NCI-H1417 treated with DMSO at 0.1 percent for 48 hours (cell line): ENCODE measurements around the gene SEMG2.

Experiments
- DNase-seq: peaks from one replicate; lab custom pipeline; 2025; lab: John Stamatoyannopoulos, UW

SEMG2 gene

DNA sequence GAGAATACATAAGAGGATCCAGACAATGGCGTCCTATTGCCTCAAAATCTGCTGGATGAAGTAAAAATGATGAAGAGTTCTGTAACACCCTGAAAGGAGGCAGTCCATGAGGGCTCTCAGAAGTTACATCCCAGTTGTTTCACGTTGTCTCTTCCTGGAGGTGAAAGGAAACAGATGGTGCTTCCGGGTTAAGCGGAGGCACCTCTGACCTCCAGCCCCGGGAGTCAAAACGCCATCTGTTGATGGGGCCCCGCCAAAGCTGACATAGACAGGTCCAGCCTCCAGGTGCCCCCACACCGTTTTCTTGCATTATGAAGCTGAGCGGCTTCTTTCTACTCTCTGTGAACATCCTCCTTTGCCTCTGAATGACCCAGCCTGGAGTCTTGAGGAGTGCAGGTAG is 9.5 kb downstream of the SEMG2 start:
- no peak for DNase-seq

DNA sequence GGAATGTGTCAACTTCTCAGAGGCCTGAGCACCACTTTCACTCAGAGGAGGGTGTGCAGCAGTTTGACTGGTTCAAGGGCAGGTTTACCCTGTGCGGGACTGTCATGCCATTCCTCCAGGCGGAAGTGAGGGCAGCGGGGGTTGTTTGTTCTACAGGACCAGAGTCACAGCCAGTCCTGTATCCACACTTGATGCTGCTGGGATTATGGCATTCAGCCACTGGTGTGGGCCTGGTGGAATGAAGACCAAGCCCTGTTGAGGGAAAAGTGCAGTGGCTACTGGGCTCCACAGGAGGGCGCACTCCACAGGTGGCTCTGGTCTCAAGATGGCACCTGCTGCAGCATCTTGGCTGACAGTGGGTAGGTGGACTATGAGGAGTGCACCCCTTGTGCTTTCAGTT is 14.8 kb downstream of the SEMG2 start:
- no peak for DNase-seq

DNA sequence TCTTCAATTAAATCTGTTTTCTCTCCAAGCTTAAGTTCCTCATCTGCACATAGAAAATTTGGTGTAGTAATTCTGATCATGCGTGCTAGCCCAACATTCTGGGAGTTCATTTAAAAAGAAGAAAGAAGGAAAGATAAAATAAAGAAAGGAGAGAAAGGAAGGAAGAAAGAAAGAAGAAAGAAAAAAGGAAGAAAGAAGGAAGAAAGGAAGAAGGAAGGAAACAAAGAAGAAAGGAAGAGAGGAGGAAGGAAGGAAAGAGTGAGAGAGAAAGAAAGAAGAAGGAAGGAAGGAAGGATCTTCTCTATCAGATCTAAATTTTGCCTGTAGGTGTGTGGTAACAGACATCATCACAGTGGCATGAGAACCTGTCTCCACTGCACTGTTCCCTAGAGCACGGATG is 17.0 kb downstream of the SEMG2 start:
- DNase-seq: no peak

DNA sequence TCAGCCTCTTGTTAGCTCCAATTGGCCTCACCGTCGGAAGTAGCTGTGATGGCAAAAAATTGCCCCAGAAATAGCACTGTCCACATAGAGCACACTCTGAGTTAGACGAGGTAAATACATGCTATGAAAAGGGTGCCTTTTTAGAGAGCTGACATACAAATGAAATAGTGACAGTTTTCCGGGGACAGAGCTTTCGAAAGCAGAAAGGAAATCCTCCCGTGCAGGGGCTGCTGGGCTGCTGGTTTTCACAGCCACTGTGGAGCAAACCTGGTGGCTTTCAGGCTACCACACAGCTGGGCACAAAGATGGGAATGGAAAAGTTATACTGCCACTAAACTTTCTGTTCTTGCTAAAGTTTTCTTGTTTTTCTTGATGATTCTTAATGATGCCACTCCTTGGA is 24.9 kb downstream of the SEMG2 start:
- DNase-seq: no peak

DNA sequence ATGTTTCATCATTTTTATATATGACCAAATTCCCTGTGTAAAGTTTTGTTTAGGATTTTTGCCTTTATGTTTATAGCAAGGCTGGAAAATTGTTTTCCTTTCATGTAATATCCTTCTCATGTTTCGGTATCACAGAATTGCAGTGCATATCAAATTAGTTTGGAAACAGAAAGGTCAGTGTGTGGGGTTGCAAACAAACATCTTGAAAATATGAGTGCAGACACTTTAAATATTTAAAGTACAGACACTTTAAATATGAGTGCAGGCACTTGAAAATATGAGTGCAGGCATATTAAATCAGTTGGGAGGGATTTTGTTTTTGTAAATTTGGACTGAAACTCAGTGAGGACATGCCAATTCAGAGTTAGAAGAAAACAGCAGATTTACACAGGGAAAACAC is 26.7 kb downstream of the SEMG2 start:
- no peak for DNase-seq

DNA sequence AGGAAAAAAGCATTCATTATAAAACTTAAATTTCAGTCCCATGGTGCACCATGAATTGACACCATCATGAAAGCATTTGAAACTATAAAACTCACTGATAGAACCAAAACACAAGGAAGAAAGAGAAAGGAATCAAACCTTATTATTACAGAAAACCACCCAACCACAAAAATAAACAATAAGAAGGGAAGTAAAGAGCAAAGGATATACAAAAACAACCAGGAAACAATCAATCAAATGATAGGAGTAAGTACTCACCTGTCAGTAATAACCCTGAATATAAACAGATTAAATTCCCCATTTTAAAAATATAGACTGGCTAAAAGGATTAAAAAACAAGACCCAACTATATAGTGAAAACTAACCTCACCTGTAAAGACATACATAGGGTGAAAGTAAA is 27.4 kb downstream of the SEMG2 start:
- DNase-seq: no peak

DNA sequence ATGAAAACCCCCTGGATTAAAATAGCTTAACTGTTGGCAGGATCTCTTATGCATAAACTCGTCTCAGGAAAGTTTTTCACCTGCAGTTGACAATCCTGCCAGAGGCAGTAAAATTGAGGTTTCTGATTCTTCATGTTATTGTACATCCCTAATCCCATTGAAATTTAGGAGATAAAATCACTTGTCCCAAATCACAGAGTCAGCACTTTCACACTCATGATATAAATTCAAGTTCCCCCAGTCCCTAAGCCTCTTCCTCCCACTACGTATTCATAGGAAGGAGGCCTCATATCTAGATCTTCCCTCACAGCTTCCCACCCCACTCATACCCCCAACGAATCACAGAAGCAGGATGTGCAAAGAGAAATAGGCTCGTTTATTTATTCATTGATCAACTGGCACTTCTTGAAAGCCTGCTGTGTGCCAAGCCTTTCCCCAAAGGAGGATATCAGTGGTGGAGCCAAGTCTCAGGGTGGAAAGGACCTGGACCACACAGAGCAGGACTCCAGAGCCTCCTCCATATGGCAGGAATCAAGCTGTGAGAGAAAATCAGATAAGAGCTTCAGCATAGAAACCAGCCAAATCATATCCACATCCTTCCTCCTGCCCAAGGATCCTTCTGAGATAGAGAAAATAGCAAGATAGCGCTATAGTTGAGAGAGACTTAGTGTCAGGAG is 30.8 kb downstream of the SEMG2 start:
- no peak for DNase-seq

DNA sequence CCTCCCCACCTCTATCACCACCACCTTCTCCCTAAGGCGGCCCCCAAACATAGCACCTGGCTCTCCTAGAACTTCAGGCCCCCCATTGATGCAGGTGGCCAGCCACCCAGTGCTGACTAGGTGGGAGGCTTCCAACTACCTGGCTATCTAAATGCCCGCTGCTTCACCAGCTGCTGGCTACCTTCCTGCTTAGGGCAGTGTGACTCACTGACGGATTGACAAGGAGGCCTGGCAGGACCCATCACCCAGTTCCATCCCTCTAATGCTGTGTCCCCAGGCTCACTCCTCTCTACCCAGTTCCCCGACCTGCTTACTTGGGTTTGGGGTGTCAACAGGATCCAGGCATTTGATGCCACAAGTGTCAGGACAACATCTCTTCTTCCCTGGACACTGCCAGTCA is 32.1 kb downstream of the SEMG2 start:
- DNase-seq: no peak

DNA sequence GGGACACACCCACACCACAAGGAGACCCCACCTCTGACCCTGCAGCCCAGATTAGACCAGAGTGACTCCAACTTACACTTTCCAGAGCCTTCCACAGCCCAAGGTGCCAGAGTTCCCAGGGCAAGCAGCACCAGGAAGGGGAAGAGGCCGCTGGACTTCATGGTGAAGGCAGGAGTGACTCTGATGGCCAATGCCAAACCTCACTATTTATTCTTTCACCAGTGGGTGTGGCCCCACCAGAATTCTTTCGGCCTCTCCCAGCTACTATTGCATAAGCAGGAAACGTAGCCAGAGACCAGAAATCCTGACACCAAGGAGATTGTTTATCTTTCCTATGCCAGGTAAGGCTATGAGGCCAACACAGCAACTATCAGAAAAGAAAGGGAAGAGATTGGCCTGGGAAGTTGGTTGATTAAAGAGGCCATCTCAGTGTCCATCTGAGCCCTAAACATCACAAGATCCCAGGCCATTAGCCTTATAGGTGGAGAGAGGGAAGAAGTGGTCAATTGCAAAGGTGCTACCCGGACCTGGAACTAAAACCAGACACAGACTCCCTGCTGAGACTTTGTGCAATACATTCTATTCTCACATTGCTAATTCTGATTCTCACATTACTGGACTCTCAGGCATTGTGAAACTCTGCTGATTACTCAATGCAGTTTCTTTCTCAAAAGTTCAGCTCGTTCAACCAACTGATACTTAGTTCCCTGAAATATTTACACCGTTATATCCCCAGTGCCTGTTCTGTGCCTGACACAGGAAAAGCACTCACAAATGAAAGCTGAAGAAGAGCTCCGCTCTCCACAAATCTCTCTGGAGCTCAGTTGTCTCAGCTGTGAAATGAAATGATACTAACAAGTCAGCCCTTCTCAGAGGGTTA is 33.5 kb downstream of the SEMG2 start, which contains the start of gene SLPI:
SLPI (minus strand) TSS at position 182 of the 880 bp plus-strand sequence; CDS start at position 161, 21 bp downstream.
- DNase-seq: no peak

DNA sequence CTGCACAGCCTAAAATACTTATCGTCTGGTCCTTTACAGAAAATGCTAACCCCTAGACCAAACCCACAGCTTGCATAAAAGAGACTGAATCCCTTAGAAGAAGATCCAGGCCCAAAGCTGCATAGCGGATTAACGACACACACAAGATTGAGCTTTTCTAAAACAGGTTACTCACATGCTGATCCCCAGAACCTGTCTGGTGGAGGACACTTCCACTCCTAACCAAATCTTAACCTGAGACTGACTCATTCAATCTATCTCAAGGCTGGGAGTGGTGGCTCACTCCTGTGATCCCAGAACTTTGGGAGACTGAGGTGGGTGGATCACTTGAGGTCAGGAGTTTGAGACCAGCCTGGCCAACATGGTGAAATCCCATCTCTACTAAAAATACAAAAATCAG is 36.0 kb downstream of the SEMG2 start:
- DNase-seq: no peak

DNA sequence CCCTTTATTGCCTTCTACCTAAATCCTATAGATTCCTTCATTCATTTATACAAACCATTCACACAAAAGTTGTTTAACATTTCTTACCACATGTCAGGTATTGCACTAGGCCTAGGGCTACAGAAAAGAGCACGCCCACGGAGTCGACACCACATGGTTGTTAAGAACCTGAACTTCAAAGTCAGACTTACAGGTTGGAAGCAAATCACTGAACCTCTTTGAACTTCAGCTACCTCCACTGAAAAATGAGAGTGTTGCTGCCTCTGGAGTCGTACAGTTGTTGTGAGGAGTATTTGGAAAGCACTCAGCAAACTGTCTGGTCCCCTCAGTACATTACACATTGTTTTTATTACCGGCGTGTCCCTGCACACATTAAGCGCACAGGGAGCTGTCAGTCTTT is 36.5 kb downstream of the SEMG2 start:
- DNase-seq: no peak

DNA sequence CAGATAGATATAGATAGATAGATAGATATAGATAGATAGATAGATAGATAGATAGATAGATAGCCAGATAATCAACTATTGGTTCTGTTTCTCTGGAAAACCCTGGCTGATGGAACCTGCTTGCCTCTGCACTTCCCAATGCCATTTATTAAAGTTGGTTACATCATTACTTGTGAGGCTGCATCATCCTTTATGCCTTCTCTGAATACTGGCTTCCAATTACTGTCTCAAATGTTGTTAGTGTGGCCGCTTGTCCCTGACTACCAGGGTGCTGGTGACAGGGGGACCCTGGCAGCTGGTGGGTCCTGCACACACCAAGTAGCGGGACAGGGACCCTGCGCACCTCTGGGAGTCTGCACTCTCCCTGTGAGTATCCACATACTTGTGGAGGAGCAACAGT is 37.1 kb downstream of the SEMG2 start:
- DNase-seq: no peak

DNA sequence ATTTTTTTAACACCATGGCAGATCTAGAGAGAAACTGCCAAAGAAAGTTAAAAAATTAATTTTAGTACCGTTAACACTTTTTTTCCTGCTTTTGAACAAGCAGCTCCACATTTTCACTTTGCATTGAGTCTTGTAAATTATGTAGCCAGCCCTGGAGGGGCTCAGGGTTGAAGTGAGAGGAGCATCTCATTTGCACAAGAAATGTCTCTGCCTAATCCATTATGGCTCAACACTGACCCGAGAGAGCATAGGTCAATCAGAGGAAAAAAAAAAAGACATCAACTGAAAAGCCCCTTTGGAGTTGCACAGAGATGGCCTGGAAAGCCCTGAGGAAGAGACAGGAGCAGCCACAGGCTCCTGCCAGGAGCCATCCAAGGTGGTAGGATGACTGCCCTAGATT is 37.5 kb downstream of the SEMG2 start:
- DNase-seq: no peak

DNA sequence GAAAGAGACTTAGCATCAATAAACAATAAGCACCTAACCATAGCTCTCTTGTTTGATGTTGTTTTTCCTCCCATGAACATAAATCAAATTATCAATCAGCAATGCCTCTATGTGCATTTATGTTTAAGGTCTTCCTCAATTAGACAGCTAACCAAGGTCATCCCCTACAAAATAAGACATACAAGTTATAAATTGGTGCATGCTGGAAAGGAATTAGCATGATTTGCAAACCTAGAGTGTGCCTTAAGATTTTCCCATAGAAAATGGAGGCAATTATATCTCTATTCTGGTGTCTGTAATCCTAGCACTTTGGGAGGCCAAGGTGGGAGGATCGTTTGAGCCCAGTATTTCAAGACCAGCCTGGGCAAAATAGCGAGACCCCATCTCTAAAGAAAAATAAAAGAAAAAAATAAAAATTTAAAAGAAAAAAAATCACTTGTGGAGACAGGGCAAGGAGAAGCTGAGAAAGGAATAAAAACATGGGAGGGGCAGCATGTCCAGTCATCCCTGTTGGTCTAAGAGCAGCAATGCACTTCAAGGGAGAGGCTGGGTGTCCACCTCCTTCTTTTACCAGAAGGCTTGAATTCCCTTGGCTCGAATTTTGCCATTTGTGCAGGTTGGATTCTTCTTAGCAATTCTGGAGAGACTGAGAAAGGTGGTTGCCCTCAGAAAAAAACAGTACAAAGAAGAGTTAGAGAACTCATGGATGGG is 42.5 kb downstream of the SEMG2 start:
- DNase-seq: no peak

DNA sequence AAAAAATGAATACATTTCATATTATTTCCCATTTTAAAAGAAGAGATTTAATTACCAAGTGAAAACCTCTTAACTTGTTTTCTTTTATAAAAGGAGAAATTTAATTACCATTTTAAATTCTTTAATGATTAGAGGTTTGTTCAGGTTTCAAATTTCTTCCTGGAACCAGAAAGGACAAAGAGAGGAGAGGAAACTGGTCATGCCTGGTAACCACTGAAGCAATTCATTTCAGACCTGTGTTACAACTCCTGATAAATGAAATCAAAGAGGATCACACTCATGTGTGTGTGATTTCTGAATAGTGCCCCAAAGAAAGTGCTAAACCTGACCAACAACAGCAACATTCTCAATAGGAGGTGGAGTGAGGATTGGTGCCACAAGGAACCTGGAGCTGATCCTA is 45.8 kb downstream of the SEMG2 start:
- no peak for DNase-seq

DNA sequence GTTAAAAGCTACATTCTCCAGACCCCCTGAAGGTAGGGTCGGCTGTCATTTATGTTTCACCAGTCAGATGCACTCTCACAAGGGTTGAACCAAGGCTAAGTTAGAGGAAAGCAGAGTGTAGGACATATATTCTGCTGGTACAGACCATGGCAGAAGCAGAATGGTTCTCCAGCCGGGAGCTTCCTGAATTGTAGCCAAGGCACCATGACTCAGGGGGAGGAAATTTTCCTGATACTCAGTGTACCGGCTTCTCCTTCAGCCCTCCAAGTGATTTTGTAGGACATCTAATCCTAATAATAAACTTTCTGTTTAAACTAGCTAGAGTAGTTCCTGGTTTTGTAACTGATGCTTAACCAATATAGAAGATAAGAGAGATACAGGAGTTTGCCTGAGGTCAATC is 47.4 kb downstream of the SEMG2 start:
- no peak for DNase-seq

DNA sequence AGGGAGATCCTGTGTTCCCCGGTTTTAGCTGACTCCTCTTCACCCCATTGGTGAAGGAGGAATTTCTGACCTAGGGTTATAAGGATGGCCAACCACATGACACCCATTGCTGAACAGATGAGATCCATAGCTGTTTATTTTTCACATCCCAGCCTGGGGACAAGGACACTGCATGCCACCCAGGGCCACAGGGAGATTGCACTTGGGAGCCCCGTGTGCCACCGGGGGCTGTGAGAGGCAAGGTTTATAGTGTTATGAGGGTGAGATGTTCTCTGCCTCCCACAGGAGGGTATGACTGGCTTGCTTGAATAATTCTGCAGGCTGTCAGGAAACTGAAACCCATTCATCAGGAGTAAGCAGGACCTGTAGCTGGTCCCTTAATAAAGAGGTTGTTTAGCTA is 47.9 kb downstream of the SEMG2 start:
- DNase-seq: no peak

DNA sequence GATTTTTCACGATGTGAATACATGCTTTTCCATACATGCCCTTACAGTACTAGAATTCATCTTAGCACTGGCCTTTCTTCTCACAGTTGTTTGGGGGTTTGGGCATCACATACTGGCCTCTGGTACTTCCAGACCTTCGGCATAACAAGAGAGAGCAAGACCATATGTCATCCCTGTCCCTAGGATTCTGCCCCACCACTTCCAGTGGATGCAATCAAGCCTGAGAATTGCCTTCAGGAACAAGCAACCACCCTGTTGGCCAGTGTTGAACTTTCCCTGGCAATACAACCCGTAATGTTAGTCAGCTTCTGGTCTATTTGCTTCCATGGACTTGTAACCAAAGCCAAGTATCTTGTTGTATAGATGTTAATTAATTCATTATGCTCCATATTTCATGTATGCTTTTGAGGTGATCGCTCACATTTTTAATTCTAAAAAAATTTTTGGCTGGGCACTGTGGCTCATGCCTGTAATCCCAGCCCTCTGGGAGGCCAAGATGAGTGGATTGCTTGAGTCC is 48.6 kb downstream of the SEMG2 start:
- no peak for DNase-seq
